Body of pancreas (tissue), 4 donors: Measurements from ENCODE around the gene TMEM91.

Experiments
- CTCF ChIP-seq, 7 experiments: fragments of 450-650 bp in 4 of 7; fragments of 200-600 bp in 3 of 7; sonication (generic) in 3 of 7; IDR thresholded peaks; one replicate each; pipeline ENCODE4 v1.5.1; 2016 to 2019; ENCODE audit warnings: antibody characterized with exemption in 7 of 7
- POLR2A ChIP-seq, 3 donors: fragments of 450-650 bp; IDR thresholded peaks; one replicate each; pipeline ENCODE4 v1.6.1; 2016; ENCODE audit warnings: antibody characterized with exemption in 3 of 3, mild to moderate bottlenecking in 2 of 3

GRCh38 chr19:41392775-41393174 is 16.4 kb downstream of the TMEM91 start:
- TF ChIP-seq CTCF (IDR thresholded peaks at IDR 0.05): no peak
- TF ChIP-seq POLR2A (IDR thresholded peaks at IDR 0.05): no peak
